ENCODE measurements around the gene DCXR.

DCXR gene

DNA sequence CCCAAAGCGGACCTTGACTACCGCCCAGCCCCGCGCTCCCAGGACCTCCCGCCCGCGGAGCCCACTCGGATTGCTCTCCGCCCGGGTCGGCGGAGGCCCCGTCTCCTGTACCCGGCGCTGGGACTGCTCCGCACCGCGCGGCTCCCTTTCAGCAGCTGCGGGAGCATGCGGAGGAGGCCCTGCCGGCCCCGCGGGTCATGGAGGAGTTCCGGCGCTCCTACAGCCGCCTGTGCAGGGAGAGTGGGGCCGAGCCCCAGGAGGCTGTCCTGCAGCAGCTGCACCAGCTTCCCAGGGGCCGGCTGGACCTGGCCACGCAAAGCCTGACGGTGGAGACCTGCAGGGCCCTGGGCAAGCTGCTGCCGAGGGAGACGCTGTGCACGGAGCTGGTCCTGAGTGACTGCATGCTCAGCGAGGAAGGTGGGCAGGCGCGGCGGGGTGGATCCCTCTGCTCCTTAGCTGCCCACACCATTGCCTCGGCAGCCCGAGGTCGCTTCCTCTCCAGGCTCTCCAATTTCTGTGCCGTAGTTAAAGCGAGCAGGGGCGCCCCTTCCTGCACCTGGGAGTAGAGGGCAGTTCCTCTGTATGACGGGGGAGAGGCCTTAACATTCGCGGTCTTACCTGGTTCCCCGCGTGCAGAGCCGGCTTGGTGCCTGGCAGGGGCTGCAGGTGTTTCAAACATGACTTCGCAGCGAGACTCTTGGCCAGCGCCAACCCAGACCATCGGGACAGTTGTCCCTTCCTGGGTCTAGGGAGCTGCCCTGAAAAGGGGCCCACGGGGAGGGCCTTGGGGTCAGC lies 13.9 kb downstream of the DCXR start:
- DNase-seq (no peak), ATAC-seq (replicated peaks) (no peak)
- H3K27me3 Mint-ChIP-seq = no peaks in the 10 kb centered on the region
- H3K4me3 Mint-ChIP-seq = peak overlapping the region; percentile 72 to 80
- H3K27ac Mint-ChIP-seq = no peak overlapping the region
- no peaks in the 10 kb centered on the region for H3K9me3 Mint-ChIP-seq
- peaks cover 11% of the 10 kb centered on the region for H3K36me3 Mint-ChIP-seq (ENCODE audit: insufficient read depth)
- H3K4me1 Mint-ChIP-seq (ENCODE audit: low read depth in 2 of 2) = peaks cover 13 to 25% of the 10 kb centered on the region in 2 donors

DNA sequence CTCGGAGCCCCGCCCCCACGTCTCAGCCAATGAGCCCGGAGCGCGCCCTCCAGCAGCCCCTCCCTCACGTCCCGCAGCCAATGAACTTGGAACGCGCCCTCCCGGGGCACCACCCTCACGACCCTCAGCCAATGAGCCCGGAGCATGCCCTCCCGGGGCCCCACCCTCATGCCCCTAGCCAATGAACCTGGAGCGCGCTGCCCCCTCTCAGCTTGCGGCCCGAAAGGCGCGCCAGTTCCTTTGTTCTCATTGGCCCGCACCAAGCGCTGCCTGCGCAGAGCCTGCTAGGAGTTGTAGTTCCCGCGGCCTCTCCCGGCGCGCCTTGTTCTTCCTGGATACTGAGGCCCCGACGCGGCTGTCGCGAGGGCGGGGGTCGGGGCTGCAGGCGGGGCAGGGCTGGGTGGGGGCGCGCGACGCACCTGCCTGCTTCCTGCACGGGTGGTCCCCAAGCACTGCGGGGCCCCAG lies 14.5 kb downstream of the DCXR start, which contains the start of gene LRRC45:
Gene LRRC45 (plus strand): TSS at position 325 of the 466 bp plus-strand sequence. CDS start 339 bp downstream, outside the sequence.
- peak within 1 kb of the TSS; percentile 72 to 80 for H3K4me3 Mint-ChIP-seq
- H3K27me3 Mint-ChIP-seq = no peaks in the 10 kb centered on the region
- DNase-seq = peak; percentile 98 to 99 (median 99)

DNA sequence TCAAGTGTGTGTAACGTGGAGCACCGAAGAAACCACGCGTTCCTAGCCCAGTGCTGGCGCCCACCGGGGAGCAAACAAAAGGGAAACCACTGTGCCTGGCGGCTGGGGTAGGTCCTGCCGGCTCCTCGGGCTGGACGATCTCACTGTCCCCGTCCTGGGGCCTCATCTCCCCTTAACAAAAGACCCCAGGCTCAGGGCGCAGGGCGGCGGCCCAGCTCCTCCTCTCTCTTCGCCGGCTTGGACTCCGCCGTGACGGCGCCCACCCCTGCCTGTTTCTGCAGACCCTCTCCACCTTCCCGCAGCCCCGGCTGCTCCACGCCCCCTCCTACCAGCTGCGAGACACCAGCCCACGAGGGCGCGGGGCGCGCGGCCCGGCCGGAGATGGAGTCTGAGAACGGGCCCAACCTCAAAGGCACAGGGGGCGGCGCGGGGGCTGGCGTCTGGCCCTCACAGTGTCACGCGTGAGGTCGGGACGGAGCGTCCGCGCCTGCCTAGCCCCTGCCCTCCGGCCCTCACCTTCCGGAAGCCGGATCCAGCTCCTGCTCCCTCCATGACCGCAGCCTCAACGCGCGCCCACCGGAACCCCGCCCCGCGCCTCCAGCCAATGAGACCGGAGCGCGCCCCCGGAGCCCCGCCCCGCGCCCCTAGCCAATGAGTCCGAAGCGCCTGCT lies 15.1 kb downstream of the DCXR start, which contains the start of gene CENPX:
Gene CENPX (minus strand): TSS at position 569 of the 671 bp plus-strand sequence. CDS start 17 bp downstream, at position 552.
- peaks cover 13 to 23% of the 10 kb centered on the region in 2 donors for H3K4me1 Mint-ChIP-seq (ENCODE audit: low read depth in 2 of 2)
- peak within 1 kb of the TSS; percentile 72 to 80 for H3K4me3 Mint-ChIP-seq
- ATAC-seq (replicated peaks) (peak; percentile 23), DNase-seq (no peak)
- no peaks in the 10 kb centered on the region for H3K27me3 Mint-ChIP-seq
- no peaks in the 10 kb centered on the region for H3K9me3 Mint-ChIP-seq
- H3K36me3 Mint-ChIP-seq (ENCODE audit: insufficient read depth) = peaks cover 11% of the 10 kb centered on the region
- peak within 1 kb of the TSS in 1 of 2 donors; percentile 77 for H3K27ac Mint-ChIP-seq

More for the DNA sequence above, 14.5 kb downstream of the DCXR start, which contains the start of gene LRRC45:
- ATAC-seq (replicated peaks) = peak; percentile 93
- peak within 1 kb of the TSS in 1 of 2 donors; percentile 77 for H3K27ac Mint-ChIP-seq
- peaks cover 13 to 25% of the 10 kb centered on the region in 2 donors for H3K4me1 Mint-ChIP-seq (ENCODE audit: low read depth in 2 of 2)
- peaks cover 11% of the 10 kb centered on the region for H3K36me3 Mint-ChIP-seq (ENCODE audit: insufficient read depth)
- H3K9me3 Mint-ChIP-seq = no peaks in the 10 kb centered on the region

DNA sequence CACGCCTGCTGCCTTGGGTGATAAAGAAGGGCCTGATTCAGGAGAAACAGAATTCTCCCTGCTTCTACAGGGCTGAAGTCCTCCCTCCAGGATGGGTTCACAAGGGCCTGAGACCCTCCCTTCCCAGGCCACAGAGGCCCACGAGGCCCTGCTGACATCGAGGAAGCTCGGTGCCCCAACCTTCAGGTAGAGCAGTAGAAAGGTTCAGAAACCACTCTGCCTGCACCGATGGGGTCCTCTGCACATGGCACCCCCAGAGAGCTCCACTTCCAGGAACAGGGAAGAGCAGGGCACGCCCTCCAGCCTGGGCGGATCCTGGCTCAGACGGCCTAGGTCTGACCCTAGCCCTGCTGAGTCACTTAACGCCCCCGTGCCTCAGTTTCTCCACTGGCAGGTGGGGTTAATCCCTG lies 15.6 kb downstream of the DCXR start:
- peaks cover 13 to 23% of the 10 kb centered on the region in 2 donors for H3K4me1 Mint-ChIP-seq (ENCODE audit: low read depth in 2 of 2)
- H3K27me3 Mint-ChIP-seq = no peaks in the 10 kb centered on the region
- DNase-seq (no peak), ATAC-seq (replicated peaks) (no peak)
- peak overlapping the region in 1 of 2 donors; percentile 29 for H3K27ac Mint-ChIP-seq
- H3K9me3 Mint-ChIP-seq = no peaks in the 10 kb centered on the region
- H3K4me3 Mint-ChIP-seq = peak overlapping the region; percentile 72 to 80
- H3K36me3 Mint-ChIP-seq (ENCODE audit: insufficient read depth) = peaks cover 11% of the 10 kb centered on the region

DNA sequence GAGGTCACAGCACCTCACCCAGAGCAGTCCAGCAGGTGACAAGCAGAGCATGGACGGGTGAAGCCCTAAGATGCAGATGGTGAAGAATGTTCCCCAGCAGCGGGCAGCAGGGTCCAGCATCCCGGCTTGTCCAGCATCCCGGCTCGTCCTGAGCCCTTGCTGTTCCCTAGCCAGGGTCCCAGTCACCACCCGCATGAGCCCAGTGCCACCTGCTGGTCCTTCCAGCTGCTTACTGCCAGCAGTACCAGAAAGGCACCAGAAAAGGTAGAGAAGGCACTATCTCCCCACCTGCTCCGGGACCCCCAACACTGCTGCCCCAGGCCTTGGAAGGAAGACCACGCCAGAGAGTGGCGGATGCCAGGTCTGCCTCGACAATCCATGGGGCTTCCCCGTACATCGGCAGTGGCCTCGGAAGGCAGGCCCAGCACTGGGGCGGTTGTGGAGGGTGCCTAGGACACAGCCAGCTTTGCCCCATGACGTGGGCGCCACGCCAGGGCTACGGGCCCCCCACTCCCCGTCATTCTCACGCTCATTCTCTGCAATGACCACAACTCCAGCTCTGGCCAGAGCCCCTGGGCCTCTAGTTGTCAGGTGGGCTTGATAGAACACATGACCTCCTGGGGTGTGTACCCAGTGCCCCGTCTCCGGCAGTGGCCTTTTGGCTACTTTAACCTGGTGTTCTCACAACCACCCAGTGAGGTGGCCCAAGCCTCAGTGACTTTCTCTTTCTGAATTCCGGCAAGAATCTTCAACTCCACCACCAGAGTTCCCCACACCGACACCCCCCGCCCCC lies 16.2 kb downstream of the DCXR start:
- peak overlapping the region; percentile 72 to 80 for H3K4me3 Mint-ChIP-seq
- peaks cover 13 to 23% of the 10 kb centered on the region in 2 donors for H3K4me1 Mint-ChIP-seq (ENCODE audit: low read depth in 2 of 2)
- H3K9me3 Mint-ChIP-seq = no peaks in the 10 kb centered on the region
- DNase-seq (peak in 1 of 3 experiments; percentile 36), ATAC-seq (replicated peaks) (no peak)
- H3K36me3 Mint-ChIP-seq (ENCODE audit: insufficient read depth) = peaks cover 11% of the 10 kb centered on the region
- no peaks in the 10 kb centered on the region for H3K27me3 Mint-ChIP-seq
- peak overlapping the region in 1 of 2 donors; percentile 29 for H3K27ac Mint-ChIP-seq

DNA sequence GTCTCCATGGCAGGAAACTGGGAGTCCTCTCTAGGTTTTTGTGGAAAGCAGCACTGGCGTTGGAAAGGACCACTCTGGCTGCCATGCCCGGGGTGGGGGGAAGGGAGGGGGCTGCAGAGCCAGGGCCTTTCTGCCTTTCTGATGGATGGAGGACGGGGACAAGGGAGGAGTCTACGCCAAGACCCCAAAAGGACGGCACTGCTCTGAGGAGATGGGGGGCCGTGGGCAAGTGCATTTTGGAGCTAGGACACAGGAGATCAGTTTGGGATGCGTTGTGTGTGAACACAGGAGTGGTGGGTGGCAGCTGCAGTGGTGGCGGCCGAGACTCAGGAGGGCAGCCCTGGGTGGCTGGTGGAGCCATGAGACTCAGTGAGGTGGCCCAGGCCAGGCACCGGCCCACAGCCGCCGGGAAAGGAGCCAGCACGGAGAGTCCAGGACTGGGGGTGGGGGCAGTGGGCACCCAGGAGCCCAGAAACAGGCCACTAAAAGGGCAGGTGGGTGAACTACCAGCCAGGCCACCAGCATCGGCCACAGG lies 16.9 kb downstream of the DCXR start:
- DNase-seq (no peak), ATAC-seq (replicated peaks) (no peak)
- H3K27ac Mint-ChIP-seq = no peak overlapping the region
- peaks cover 11% of the 10 kb centered on the region for H3K36me3 Mint-ChIP-seq (ENCODE audit: insufficient read depth)
- no peaks in the 10 kb centered on the region for H3K27me3 Mint-ChIP-seq
- H3K4me3 Mint-ChIP-seq = peak overlapping the region; percentile 12 to 39
- H3K4me1 Mint-ChIP-seq (ENCODE audit: low read depth in 2 of 2) = peaks cover 13 to 23% of the 10 kb centered on the region in 2 donors
- H3K9me3 Mint-ChIP-seq = no peaks in the 10 kb centered on the region

DNA sequence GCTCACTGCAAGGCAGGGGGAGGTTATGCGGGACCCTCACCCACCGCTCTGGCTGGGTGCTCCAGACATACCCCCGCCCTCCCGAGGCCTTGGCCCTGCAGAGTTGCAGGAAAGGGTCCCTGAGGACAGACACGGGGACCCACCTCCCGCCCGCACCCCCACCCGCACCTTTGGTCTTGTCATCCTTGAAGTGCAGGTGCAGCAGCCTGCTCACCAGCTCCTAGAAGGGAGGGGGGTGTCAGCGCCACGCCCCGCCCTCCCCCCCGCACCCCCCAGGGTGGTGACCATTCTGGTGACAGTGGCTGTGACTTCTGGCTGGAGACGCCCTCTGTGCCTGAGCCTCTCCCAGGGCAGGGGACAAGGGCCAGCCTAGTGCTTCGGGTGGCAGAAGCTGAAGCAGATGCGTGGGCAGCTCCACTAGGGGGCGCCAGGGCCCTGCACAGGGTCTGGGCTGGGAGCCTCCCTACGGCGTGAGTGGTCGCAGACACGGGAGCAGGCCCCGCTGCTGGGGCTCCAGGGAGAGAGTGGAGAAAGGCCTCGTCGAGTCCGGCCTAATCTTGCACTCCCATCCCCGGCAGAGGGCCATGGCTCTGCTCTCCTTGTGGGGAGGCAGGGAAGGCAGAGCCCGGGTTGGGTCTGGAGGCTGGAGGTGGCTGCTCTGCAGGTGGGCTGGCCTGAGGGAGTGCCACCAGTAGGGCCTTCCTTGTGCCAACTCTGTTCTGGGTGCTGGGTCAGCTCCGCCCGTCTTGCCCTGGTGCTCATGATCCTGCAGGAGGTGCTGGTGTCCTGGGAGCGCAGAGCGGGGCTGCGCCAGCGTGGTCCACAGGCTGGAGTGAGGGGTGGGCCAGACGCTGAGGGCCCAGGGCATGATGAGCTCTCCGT lies 17.6 kb downstream of the DCXR start:
- Mint-ChIP-seq H3K9me3 (no peaks in the 10 kb centered on the region), H3K27me3 (no peaks in the 10 kb centered on the region), H3K4me3 (peak overlapping the region; percentile 12 to 39), H3K4me1 (ENCODE audit: low read depth in 2 of 2) (peaks cover 10 to 23% of the 10 kb centered on the region in 2 donors), H3K36me3 (ENCODE audit: insufficient read depth) (peaks cover 8% of the 10 kb centered on the region), H3K27ac (no peak overlapping the region)
- ATAC-seq (replicated peaks) (no peak), DNase-seq (peak; percentile 53 to 60 (median 58))

DNA sequence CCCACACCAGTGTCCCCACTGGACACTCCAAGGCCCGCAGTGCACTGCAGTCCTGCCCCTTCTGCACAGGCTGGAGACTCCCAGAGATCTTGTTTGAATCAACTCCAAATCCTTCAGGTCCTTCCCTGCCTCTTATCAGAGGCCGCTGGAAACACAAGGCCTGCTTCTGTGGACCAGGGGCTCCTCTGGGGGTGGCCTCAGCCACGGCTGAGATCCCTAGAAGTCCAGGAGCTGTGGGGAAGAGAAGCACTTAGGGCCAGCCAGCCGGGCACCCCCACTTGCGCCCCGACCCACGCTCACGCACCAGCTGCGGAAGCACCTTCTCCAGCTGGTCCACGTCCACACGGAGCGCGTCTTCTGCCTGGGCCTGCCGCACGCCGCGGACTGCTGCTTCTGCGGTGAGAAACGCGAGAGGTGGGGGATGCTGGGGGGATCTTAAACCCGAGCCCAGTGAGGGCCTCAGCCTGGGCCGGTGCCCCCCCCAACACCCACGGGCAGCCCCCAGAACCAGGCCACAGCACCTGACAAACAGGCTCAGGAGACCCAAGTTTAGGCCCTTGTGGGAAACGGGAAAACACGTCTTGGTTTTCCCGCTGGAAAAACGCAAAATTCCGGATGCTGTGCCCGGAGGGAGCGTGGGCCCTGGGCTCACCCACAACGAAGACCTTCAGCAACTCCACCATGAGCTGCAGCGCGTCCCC lies 18.4 kb downstream of the DCXR start:
- Mint-ChIP-seq H3K36me3 (ENCODE audit: insufficient read depth) (peaks cover 8% of the 10 kb centered on the region), H3K4me1 (ENCODE audit: low read depth in 2 of 2) (peaks cover 10 to 22% of the 10 kb centered on the region in 2 donors), H3K9me3 (no peaks in the 10 kb centered on the region), H3K27me3 (no peaks in the 10 kb centered on the region), H3K27ac (no peak overlapping the region), H3K4me3 (no peak overlapping the region)
- DNase-seq = no peak
- no peak for ATAC-seq (replicated peaks)

DNA sequence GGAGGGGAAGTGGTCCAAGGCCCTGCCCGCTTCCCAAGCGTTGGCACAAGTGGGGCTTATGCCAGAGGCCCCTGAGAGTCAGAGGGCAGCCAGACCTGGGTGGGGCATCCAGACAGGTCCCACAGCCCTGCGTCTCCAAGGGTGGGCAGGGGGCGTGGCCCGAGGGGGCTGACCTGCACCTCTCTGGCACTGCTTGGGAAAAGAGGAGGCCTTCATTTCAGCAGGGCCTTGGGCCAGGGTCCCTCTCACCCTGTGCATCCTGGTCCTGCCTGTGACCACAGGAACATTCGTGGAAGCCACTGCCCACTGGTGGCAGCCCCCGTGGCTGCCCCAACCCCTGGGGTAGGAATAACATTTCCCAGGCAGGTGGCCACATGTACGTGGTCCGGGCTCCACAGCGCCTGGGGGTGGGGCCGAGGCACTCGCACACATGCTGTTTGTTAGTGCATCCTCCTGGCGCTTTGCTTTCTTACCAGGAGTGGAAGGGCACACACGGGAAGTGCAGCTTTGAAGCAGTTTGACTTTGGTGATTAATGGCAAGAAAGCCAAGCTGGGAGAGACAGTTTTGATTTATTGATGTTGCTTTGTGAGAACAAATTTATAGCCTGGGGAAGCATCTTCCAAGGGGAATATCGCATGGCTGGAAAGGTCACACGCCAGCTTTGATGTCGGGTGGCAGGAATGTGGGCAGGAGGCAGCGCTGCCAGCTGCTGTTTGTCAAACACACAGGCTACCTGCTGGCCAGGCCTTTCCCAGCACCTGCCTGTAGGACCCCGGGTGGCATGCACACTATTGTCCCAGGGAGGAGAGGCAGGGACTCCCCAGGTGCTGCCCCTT lies 19.1 kb downstream of the DCXR start:
- ATAC-seq (replicated peaks) (no peak), DNase-seq (no peak)
- H3K27me3 Mint-ChIP-seq = no peaks in the 10 kb centered on the region
- H3K4me3 Mint-ChIP-seq = no peak overlapping the region
- no peaks in the 10 kb centered on the region for H3K9me3 Mint-ChIP-seq
- H3K27ac Mint-ChIP-seq = no peak overlapping the region
- peaks cover 10 to 16% of the 10 kb centered on the region in 2 donors for H3K4me1 Mint-ChIP-seq (ENCODE audit: low read depth in 2 of 2)
- peaks cover 8% of the 10 kb centered on the region for H3K36me3 Mint-ChIP-seq (ENCODE audit: insufficient read depth)

DNA sequence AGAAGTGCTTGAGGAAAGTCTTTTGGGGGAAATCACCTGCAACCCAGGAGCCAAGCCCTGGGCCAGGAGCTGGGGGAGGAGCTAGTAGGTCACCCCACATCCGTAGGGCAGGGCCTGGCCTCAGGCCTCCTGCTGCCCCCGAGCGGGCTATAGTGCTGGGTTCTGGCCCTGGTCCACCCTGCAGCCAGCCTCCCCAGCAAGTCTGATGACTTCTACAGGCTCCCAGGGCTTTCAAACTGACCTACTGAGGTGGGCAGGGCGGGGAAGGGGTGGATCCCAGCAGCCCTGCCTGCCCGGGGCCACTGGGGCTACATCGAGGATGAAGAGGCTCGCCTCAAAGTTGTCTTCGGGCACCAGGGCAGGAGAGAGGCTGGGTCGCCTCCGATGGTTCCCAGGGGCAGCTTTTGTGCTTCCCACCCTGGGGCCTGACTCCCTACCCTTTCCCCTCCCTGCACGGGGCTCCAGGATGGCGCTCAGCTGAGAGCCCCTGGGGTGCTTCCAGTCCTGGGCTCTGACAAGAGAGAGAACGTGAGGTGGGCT lies 19.8 kb downstream of the DCXR start:
- no peaks in the 10 kb centered on the region for H3K9me3 Mint-ChIP-seq
- DNase-seq = no peak
- no peak for ATAC-seq (replicated peaks)
- peaks cover 3% of the 10 kb centered on the region for H3K36me3 Mint-ChIP-seq (ENCODE audit: insufficient read depth)
- no peaks in the 10 kb centered on the region for H3K27me3 Mint-ChIP-seq
- H3K27ac Mint-ChIP-seq = no peak overlapping the region
- H3K4me3 Mint-ChIP-seq = no peak overlapping the region
- peaks cover 10 to 16% of the 10 kb centered on the region in 2 donors for H3K4me1 Mint-ChIP-seq (ENCODE audit: low read depth in 2 of 2)

Measured in effector memory CD8-positive, alpha-beta T cell (primary cell).